ENCODE measurements around the gene ARMCX2.
"Not testable (repeated sequence)": the region's sequence is repeated elsewhere in the genome, so short reads cannot be mapped to it uniquely, and the experiment has no call there.

Gene ARMCX2
- total RNA-seq: 8.7 to 18.2 reads per million in 2 donors

GRCh38 chrX:101659601-101660063, at the start of gene ARMCX2:
Gene ARMCX2, minus strand, starts transcription at chrX:101659850. Its CDS starts 2,262 bp downstream, at chrX:101657588.
- DNase-seq: no peak

GRCh38 chrX:101709384-101709783, 49.7 kb upstream of the ARMCX2 start:
- DNase-seq: no peak

- no peak for DNase-seq
These were observed 48.5 kb upstream of the ARMCX2 start for GRCh38 chrX:101708163-101708562.

DNA sequence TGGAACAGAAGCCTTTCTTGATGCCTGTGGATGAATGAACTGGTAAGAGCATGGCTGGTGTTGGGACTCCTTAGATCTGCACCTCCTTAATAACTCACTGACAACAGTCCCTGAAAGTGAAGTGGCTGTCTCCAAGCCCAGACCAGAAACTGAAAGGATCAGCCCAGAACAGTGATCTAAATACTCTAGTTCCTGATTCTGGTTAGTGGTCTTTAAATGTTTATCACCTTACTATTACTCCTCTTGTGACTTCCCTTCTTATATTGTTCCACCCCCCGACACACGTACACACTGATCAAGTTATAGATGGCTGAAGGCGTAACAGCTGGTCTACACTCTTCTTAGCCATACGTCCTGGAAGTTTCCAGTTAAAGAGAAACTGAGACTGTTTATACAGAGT, 33.8 kb upstream of the ARMCX2 start:
- DNase-seq: no peak

DNA sequence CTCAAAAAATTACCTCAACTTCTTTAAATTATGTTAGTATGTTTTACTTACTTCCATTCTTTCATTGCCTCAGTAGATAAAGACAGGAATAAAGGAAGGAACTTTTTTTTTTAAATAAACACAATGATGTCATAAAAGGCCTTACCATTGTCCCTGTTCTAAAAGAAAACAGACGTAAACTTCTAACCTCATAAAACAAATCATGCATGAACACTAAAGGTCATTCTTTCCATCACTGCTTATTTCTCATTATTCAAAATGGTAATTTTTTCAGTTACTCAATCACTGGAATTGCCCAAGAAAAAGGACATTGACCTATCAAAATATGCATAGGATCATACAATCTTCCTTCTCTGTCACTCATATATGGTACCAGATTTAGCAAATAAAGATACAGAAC, 32.2 kb upstream of the ARMCX2 start:
- DNase-seq: no peak

- no peak for DNase-seq
These were observed 26.9 kb upstream of the ARMCX2 start for GRCh38 chrX:101686574-101686973.

GRCh38 chrX:101685923-101686322, 26.3 kb upstream of the ARMCX2 start:
- no peak for DNase-seq

DNA sequence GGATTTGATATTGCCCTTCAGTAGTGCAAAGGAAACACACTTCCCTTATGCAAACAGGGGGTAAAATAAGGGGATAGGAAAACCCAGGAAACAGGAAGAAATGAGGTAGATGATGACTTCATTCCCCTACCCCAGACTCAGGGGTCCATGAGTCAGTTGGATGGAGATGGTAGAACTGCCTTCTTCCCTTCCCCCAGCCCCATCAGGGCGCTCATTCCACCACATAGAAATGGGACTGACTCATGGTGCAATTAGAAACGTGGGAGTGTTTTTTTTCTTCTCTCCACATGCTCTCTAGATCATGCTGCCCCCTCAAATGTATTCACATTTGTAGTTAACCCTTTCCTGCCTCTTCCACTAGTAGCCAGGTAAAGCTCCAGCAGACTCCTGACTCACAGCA, 23.1 kb upstream of the ARMCX2 start:
- DNase-seq: no peak

- no peak for DNase-seq
These were observed 17.4 kb upstream of the ARMCX2 start for GRCh38 chrX:101677028-101677427.

- no peak for DNase-seq
These were observed 16.9 kb upstream of the ARMCX2 start for GRCh38 chrX:101676571-101676970.

GRCh38 chrX:101668143-101668542, 8.5 kb upstream of the ARMCX2 start:
- no peak for DNase-seq

GRCh38 chrX:101658661-101659491, 774 bp downstream of the ARMCX2 start:
- peak; percentile 12 for DNase-seq

DNA sequence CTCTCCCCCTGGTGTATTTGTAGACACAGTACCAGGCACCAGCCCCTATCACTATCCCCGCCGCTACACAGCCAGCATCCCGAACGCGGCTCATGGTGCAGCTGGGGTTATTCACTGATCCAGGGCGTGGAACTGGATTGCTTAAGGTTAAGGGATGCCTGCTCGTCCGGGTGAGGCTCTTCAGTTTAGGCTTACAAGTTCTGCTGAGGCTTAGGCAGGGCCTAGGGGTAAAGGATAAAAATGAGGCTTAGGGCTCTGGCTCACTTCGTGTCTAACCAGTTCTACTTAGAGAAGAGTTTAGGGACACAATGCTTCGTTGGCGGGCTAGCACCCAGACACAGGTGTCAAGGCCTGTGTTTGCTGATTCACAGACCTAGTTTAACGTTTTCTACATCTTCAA, 2.2 kb downstream of the ARMCX2 start:
- no peak for DNase-seq

DNA sequence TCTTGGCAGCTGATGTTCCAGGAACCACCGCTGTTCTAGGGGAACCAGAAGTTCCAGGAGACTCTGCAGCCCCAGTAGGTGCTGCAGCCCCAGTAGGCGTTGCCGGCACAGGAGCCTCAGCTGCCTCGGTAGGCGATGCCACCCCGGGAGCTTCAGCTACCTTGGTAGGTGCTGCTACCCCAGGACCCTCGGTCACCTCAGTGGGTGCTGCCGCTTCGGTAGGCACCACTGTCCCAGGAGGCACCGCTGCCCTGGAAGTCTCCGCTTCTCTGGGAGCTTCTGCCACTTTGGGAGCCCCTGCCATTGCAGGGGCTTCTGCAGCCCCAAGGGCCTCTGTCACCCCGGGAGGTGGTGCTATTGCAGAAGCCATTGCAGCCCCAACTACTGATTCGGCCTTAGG, 2.8 kb downstream of the ARMCX2 start:
- DNase-seq: no peak

GRCh38 chrX:101655534-101655933, 4.1 kb downstream of the ARMCX2 start:
- DNase-seq: no peak

GRCh38 chrX:101647716-101648115, 11.9 kb downstream of the ARMCX2 start:
- not testable (repeated sequence) for DNase-seq

- no peak for DNase-seq
These were observed 17.6 kb downstream of the ARMCX2 start for GRCh38 chrX:101642093-101642492.

- no peak for DNase-seq
These were observed 20.1 kb downstream of the ARMCX2 start for GRCh38 chrX:101639583-101639982.

DNA sequence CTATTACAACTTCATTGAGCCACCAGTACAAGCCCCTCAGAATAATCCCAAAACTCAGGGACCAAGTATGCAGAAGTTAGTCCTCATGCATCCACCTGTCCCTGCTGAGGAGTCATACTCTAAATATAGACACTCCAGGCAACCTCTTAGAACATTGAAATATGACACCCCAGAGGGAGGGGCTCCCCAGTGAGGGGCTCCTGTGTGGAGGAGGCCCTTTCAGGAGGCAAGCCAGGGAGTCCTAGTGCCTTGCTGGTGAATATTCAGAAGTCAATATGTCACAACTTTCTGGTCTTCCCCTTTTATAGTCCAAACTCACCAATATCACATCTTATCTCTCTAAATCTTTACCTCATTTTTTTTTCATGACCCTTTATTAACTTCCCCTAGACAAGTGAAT, 40.3 kb downstream of the ARMCX2 start:
- DNase-seq: no peak

DNA sequence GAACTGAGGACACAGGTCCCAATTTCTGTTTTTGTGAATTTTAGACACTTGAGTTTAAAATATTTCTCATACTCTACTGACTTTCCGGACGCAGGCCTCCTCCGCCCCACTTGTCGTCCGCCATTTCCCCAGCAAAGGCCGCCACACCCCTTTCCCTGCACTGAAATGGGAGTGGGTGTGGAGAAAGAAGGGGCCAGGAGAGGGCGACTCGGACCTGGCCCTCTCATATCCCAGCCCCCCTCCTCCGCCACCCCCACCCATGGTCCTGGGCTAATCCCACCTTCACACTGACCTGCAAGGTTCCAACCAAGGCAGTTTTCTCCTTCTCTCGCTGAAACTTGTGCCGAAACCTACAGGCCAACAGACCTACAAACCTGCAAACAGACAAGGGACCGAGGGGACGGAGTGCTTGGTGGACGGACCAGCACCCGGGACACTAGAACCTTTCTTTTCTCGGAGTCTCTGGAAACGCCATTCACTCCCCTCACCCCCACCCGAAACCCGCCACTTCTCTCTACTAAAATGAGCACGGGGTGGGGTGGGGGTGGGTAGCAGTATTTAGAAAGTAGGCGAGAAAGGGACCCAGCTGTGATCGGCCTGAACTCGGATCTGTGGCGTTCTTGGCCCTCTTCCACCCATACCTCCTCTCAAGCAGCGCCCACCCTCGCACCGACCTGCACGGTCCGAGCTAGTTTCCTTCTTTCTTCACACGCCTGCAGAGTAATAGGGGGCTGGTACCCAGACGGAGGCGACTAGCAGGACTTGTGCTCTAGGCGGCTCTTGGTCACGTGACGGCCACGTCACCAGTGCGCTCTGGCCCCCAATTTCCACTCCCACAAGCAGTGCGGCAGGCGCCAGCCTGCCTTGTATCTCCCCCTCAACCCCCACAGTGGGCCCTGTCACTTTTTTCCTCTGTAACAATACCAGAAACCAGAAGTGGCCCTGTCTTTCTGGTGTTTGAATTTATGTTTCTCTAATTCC, 42.1 kb downstream of the ARMCX2 start, which contains the start of gene ARMCX6:
TSS of gene ARMCX6 (minus strand) at position 790 of the 981 bp plus-strand sequence. CDS start 1,380 bp downstream, outside the sequence.
- peak; percentile 55 for DNase-seq

DNA sequence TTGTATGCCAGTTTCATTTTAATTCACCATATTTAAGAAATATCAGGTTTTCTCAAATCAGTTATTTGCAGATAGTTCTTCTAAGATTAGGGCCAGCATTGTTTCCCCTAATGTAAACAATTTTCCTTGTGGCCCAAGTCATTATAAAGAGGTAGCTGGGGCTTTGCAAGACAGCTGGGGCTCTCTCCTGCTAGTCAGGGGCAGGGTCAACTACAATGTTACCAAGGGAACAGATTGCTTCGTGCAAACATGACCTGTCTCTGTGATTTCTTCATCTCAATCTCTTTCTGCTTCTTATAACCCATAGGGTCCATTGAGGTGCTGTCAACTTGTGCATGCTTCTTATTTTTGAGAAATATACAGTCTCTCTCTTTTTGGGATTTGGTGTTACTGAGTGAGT, 53.9 kb downstream of the ARMCX2 start:
- DNase-seq: no peak

All from activated gamma-delta T cell (primary cell).